ENCODE data around the gene ZNRF2. TPM values are rescaled to one million over a fixed set of nuclear protein-coding genes. Genes with fewer than 3 reads are reported as not detected.

The ZNRF2 gene
- total and polyA plus RNA-seq, 2 of the 13 experiments (the other 11 are each of a cell fraction or from before 2014, with no cell fraction given) = 3.5 to 7.7 TPM

- no peak for ATAC-seq
- no peaks in the 10 kb centered on the region for H3K79me2 ChIP-seq (ENCODE audit: insufficient read depth, low read length)
- ChIA-PET CTCF (ENCODE audit: low intra/inter-chr PET ratio, low total read pairs) (no interaction called here), POLR2A (no interaction called here)
- no peak overlapping the region for H3K4me3 ChIP-seq (replicated peaks in 1 of 3; ENCODE audit: insufficient read depth in 1 of 3, low read depth in 2 of 3, low read length in 3 of 3)
- no peaks in the 10 kb centered on the region; a peak in 1 of 5 replicates for H3K36me3 ChIP-seq (replicated peaks in 1 of 2; ENCODE audit: control insufficient read depth in 1 of 2, insufficient read depth in 2 of 2, low read length in 2 of 2)
- no peak for FAIRE-seq
- no TSS peak for BruUV-seq (replicated peaks)
- no peaks in the 10 kb centered on the region for H3K9me3 ChIP-seq (ENCODE audit: low read length)
- H3K27me3 ChIP-seq (ENCODE audit: control insufficient read depth in 1 of 2, insufficient read depth in 2 of 2, low read length in 2 of 2) = no peaks in the 10 kb centered on the region
- H3K4me2 ChIP-seq (ENCODE audit: low read depth, low read length) = no peak overlapping the region
- 98% methylated on average over 5 of the region's 5 CpGs for WGBS (ENCODE audit: low lambda C conversion rate)
- H3K4me1 ChIP-seq (ENCODE audit: insufficient read depth, low read length) = 0 out of 2 replicates have a peak, but pooled peaks cover 6% of the 10 kb centered on the region
- H2AFZ ChIP-seq (ENCODE audit: low read length) = no peak overlapping the region
- DNase-seq (ENCODE audit: low spot score) = no peak
- in situ Hi-C loops (cut with HindIII; ENCODE audit: extremely low pct_ligation_motif_present, low pct_unique_long_range_greater_than_20kb) (no loop called here), intact Hi-C loops (cut with micrococcal nuclease; ENCODE audit: unreplicated experiment) (no loop called here)
- TF ChIP-seq PHF20 (CRISPR knock-in tag; IDR thresholded peaks at IDR 0.05) = no peak
- TF ChIP-seq NFIC (IDR thresholded peaks at IDR 0.05; ENCODE audit: low read length) = no peak
- no peak for TF ChIP-seq FOXO4 (CRISPR knock-in tag; conservative IDR thresholded peaks at IDR 0.05)
- no peak for TF ChIP-seq FOXJ3 (CRISPR knock-in tag; IDR thresholded peaks at IDR 0.05; ENCODE audit: borderline replicate concordance)
- TF ChIP-seq SRSF1 (optimal IDR thresholded peaks at IDR 0.05; ENCODE audit: low read depth, low read length) = no peak
- TF ChIP-seq MZF1 (CRISPR knock-in tag; IDR thresholded peaks at IDR 0.05; ENCODE audit: borderline replicate concordance) = no peak
- TF ChIP-seq ZBTB8A (CRISPR knock-in tag; IDR thresholded peaks at IDR 0.05; ENCODE audit: borderline replicate concordance, low read depth) = no peak
- no peak for TF ChIP-seq ARHGAP35 (CRISPR knock-in tag; IDR thresholded peaks at IDR 0.05; ENCODE audit: borderline replicate concordance)
- no peak for TF ChIP-seq ZNF331 (CRISPR knock-in tag; IDR thresholded peaks at IDR 0.05)
- no peak for TF ChIP-seq SKI (IDR thresholded peaks at IDR 0.05; ENCODE audit: partially characterized antibody)
- TF ChIP-seq ZNF589 (CRISPR knock-in tag; conservative IDR thresholded peaks at IDR 0.05) = no peak
- no peak for TF ChIP-seq SAP130 (CRISPR knock-in tag; IDR thresholded peaks at IDR 0.05; ENCODE audit: low read depth)
- no peak for TF ChIP-seq SIX4 (CRISPR knock-in tag; IDR thresholded peaks at IDR 0.05)
- TF ChIP-seq ZNF224 (CRISPR knock-in tag; IDR thresholded peaks at IDR 0.05) = no peak
- TF ChIP-seq KDM1A (CRISPR knock-in tag; IDR thresholded peaks at IDR 0.05) = no peak
- TF ChIP-seq ZNF20 (CRISPR knock-in tag; IDR thresholded peaks at IDR 0.05) = no peak
- TF ChIP-seq GABPB1 (CRISPR knock-in tag; IDR thresholded peaks at IDR 0.05) = no peak
- no peak for TF ChIP-seq ZNF564 (CRISPR knock-in tag; IDR thresholded peaks at IDR 0.05)
- TF ChIP-seq ELF3 (CRISPR knock-in tag; IDR thresholded peaks at IDR 0.05) = no peak
- no peak for TF ChIP-seq GMEB1 (CRISPR knock-in tag; IDR thresholded peaks at IDR 0.05; ENCODE audit: borderline replicate concordance)
- H3K27ac ChIP-seq (ENCODE audit: extremely low read length, insufficient read depth, low read length) = no peak overlapping the region
- H3K9ac ChIP-seq (ENCODE audit: insufficient read depth, low read depth, low read length) = no peak overlapping the region
- H4K20me1 ChIP-seq (ENCODE audit: insufficient read depth, low read length) = no peaks in the 10 kb centered on the region
Observed at GRCh38 chr7:30371321-30371720, 86.9 kb downstream of the ZNRF2 start.

All from HepG2 (cell line).